Progenitor cell of endocrine pancreas (in vitro differentiated cells): ENCODE results near the gene EFTUD2. TPM values are rescaled to one million over a fixed set of nuclear protein-coding genes. Genes with fewer than 3 reads are reported as not detected.

ENCODE experiments used
- DNase-seq: peaks from one replicate; pipeline ENCODE4 v3.0.0; 2021; ENCODE audit warnings: low spot score; ENCODE audit not compliant: unreplicated experiment
- H3K27ac Mint-ChIP-seq: 2 replicates; pipeline ENCODE4 v1.8.0; 2021; ENCODE audit warnings: mild to moderate bottlenecking, moderate library complexity, mixed read lengths
- H3K27me3 Mint-ChIP-seq: 2 replicates; pipeline ENCODE4 v1.8.0; 2021; ENCODE audit warnings: mixed read lengths
- H3K36me3 Mint-ChIP-seq: 2 replicates; pipeline ENCODE4 v1.8.0; 2022; ENCODE audit warnings: mixed read lengths; ENCODE audit not compliant: insufficient read depth
- H3K4me1 Mint-ChIP-seq: 2 replicates; pipeline ENCODE4 v1.8.0; 2021; ENCODE audit warnings: low read depth, mixed read lengths
- H3K4me3 Mint-ChIP-seq: 2 replicates; pipeline ENCODE4 v1.8.0; 2021; ENCODE audit warnings: low read depth, mild to moderate bottlenecking, moderate library complexity, mixed read lengths
- H3K9me3 Mint-ChIP-seq: 2 replicates; pipeline ENCODE4 v1.8.0; 2021; ENCODE audit warnings: low read depth, mixed read lengths
- total RNA-seq: library from RNA; stranded (reverse); gene quantifications from 2 replicates; pipeline ENCODE4 v1.2.1, GENCODE V29; 2021
- TF ChIP-seq, protein P1 (sequence below): fragments of 200-600 bp; sonication (generic); IDR thresholded peaks from one replicate; pipeline ENCODE4 v1.5.0; 2021; ENCODE audit warnings: antibody characterized with exemption, mild to moderate bottlenecking; ENCODE audit not compliant: unreplicated experiment

The EFTUD2 gene
- total RNA-seq, 1 donor from 2014 or later, result 127 TPM

DNA sequence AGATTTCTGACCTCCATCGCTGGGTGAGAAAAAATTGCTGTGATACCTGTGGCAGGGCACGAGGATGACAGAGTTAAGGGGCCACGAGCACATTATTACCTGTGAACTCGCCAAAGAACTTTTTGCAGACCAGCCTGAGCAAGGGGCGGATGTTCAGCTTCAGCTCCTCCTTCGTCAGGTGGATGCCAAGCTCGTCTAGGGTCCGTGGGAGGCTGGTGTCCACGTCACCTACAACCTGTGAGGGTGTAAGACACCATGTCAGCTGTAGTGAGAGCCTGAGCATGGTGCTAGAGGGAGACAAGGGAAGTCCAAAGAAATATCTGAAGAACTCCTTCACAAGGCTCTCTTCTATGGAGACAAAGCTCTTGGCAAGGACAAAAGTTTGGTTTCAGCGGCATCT, 34.4 kb downstream of the EFTUD2 start:
- H3K4me1 Mint-ChIP-seq, result no peaks in the 10 kb centered on the region
- no peaks in the 10 kb centered on the region for H3K9me3 Mint-ChIP-seq
- TF ChIP-seq, protein P1, sequence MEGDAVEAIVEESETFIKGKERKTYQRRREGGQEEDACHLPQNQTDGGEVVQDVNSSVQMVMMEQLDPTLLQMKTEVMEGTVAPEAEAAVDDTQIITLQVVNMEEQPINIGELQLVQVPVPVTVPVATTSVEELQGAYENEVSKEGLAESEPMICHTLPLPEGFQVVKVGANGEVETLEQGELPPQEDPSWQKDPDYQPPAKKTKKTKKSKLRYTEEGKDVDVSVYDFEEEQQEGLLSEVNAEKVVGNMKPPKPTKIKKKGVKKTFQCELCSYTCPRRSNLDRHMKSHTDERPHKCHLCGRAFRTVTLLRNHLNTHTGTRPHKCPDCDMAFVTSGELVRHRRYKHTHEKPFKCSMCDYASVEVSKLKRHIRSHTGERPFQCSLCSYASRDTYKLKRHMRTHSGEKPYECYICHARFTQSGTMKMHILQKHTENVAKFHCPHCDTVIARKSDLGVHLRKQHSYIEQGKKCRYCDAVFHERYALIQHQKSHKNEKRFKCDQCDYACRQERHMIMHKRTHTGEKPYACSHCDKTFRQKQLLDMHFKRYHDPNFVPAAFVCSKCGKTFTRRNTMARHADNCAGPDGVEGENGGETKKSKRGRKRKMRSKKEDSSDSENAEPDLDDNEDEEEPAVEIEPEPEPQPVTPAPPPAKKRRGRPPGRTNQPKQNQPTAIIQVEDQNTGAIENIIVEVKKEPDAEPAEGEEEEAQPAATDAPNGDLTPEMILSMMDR, result no peak
- no peak for DNase-seq
- H3K4me3 Mint-ChIP-seq, result no peak overlapping the region
- H3K36me3 Mint-ChIP-seq, result peaks cover 22% of the 10 kb centered on the region
- H3K27me3 Mint-ChIP-seq, result no peaks in the 10 kb centered on the region
- no peak overlapping the region for H3K27ac Mint-ChIP-seq

DNA sequence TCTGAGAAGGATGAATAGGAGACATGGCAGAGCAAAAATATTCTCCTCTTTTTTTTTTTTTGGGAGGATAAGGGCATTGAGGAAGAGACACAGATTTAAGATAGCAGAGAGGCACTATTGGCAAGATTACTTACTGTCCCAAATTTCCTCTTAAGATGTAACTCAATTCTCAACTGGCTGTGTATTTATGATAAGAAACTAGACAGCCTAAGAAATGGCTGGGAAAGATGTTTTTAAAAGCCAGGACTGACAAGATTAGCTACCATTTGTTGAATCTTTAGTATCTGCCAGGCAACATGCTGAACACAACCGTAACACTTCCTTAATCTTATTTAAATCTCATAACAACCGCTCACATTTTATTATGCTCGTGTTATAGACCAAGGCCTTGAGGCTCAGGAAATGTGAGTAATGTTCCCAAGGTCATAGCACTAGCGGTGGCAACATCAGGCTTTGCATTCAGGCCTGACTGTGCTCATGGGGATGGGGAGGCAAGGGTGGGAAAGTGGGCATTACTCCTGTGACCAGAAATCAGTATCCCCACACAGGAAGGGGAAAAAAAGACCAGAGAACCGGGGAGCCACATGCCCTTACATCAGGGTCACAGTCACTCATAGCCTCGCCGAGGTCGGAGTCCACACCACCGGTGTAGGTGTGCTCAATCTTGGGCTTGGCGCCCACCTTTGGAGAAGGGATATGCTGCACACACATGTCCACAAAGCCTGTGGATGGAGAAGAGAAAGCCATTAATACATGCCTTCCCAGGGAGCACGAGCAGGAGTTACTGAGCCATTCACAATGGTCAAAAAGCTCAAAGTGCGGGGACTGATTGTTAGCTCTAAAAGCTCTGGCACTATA, 36.0 kb downstream of the EFTUD2 start:
- TF ChIP-seq, protein P1, result no peak
- no peaks in the 10 kb centered on the region for H3K9me3 Mint-ChIP-seq
- H3K27me3 Mint-ChIP-seq, result no peaks in the 10 kb centered on the region
- no peak overlapping the region for H3K27ac Mint-ChIP-seq
- no peak for DNase-seq
- peaks cover 22% of the 10 kb centered on the region for H3K36me3 Mint-ChIP-seq
- no peak overlapping the region for H3K4me3 Mint-ChIP-seq
- H3K4me1 Mint-ChIP-seq, result no peaks in the 10 kb centered on the region

DNA sequence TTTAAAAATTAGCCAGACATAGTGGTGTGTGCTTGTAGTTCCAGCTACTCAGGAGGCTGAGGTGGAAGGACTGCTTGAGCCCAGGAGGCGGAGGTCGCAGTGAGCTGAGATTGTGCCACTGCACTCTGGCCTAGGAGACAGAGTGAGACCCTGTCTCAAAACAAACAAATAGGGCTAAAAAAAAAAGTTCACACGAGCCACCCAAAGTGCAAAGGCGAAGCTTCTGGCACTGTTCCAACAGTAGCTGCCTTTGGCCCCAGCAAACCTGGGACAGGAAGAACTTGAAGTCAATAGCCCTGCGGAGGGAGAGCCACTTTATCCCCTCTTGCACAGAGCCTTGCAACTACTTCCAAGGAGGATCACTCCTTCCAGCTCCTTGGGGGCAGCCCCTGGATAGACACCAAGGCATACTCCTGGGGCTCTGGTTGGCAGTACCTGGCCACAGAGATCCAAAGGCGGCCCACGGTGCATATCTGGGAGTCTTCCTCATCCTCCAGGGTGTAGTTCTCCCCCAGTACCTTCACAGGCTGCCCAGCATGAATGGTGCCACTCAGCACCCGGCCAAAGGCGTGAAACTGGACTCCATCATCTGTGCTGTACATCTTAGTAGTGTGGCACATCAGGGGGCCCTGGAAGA, 36.8 kb downstream of the EFTUD2 start:
- no peak for DNase-seq
- Mint-ChIP-seq H3K4me1 (no peaks in the 10 kb centered on the region), H3K9me3 (no peaks in the 10 kb centered on the region), H3K27me3 (no peaks in the 10 kb centered on the region), H3K4me3 (no peak overlapping the region), H3K36me3 (peaks cover 18% of the 10 kb centered on the region), H3K27ac (no peak overlapping the region)
- TF ChIP-seq, protein P1, result no peak

DNA sequence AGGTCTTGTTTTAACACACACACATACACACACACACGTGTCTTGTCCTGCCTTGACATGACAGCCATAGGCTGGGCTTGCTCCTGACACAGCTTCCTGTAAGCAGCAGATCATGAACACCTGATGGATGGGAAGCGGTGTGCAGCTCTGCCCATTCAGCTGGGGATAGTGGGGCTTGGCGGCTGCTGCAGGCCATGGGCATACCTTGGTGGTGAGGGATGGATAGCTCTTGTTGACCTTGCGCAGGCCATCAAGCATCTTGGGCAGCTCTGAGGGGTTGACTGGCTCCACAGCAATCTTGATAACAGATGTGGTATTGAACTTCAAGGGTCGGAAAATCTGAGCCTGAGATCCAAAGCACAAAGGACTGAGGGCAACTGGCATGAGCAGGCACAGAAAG, 39.5 kb downstream of the EFTUD2 start:
- peaks cover 25% of the 10 kb centered on the region for H3K36me3 Mint-ChIP-seq
- TF ChIP-seq, protein P1, result no peak
- H3K9me3 Mint-ChIP-seq, result no peaks in the 10 kb centered on the region

DNA sequence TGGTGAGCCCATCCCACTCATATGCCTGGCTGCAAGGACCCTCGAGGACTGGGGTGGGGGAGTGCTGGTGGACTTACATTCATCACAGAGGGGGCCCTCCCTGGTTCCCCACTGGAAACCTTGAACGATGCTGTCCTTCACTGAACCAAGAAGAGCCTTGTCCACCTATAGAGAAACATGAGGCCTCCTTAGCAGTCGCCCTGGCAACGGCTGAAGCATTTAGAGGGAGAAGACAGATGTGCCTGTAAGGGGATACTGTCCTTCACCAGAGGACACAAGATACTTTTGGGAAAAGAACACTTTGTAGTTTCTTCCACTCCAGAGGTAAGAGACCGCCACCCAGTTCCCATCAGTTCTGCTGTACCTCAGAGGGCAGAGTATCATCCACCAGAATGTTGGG, 45.1 kb downstream of the EFTUD2 start:
- no peak for DNase-seq
- peaks cover 23% of the 10 kb centered on the region for H3K36me3 Mint-ChIP-seq
- no peak overlapping the region for H3K27ac Mint-ChIP-seq
- TF ChIP-seq, protein P1, result no peak
- no peaks in the 10 kb centered on the region for H3K4me1 Mint-ChIP-seq
- no peaks in the 10 kb centered on the region for H3K9me3 Mint-ChIP-seq
- no peak overlapping the region for H3K4me3 Mint-ChIP-seq
- H3K27me3 Mint-ChIP-seq, result no peaks in the 10 kb centered on the region

More for the DNA sequence above, 39.5 kb downstream of the EFTUD2 start:
- H3K27me3 Mint-ChIP-seq, result no peaks in the 10 kb centered on the region
- no peak for DNase-seq
- no peak overlapping the region for H3K27ac Mint-ChIP-seq
- H3K4me1 Mint-ChIP-seq, result no peaks in the 10 kb centered on the region
- H3K4me3 Mint-ChIP-seq, result no peak overlapping the region
